Measurements from ENCODE around the gene B3GNT3.

B3GNT3 gene

GRCh38 chr19:17788632-17789031 is 6.3 kb upstream of the B3GNT3 start:
- H3K4me3 ChIP-seq (ENCODE audit: low read depth, low read length): no peak overlapping the region

GRCh38 chr19:17790059-17790780 is 4.7 kb upstream of the B3GNT3 start:
- no peak for DNase-seq (ENCODE audit: low read depth)
- in situ Hi-C loops (cut with HindIII; ENCODE audit: low sequenced_read_pairs): no loop called here
- no peak for TF ChIP-seq CTCF (IDR thresholded peaks at IDR 0.05; ENCODE audit: low read depth, low read length, missing control alignments)
- no peak overlapping the region for H3K4me3 ChIP-seq (ENCODE audit: low read depth, low read length)

More at GRCh38 chr19:17788632-17789031, 6.3 kb upstream of the B3GNT3 start:
- DNase-seq (ENCODE audit: low read depth): no peak
- no peak for TF ChIP-seq CTCF (IDR thresholded peaks at IDR 0.05; ENCODE audit: low read depth, low read length, missing control alignments)
- in situ Hi-C loops (cut with HindIII; ENCODE audit: low sequenced_read_pairs): no loop called here

GRCh38 chr19:17794412-17794730 is 567 bp upstream of the B3GNT3 start:
- H3K4me3 ChIP-seq (ENCODE audit: low read depth, low read length): no peak overlapping the region
- in situ Hi-C loops (cut with HindIII; ENCODE audit: low sequenced_read_pairs): no loop called here

GRCh38 chr19:17795495-17795856 is 538 bp downstream of the B3GNT3 start:
- no peak for TF ChIP-seq CTCF (IDR thresholded peaks at IDR 0.05; ENCODE audit: low read depth, low read length, missing control alignments)
- DNase-seq (ENCODE audit: low read depth): no peak
- H3K4me3 ChIP-seq (ENCODE audit: low read depth, low read length): no peak overlapping the region
- in situ Hi-C loops (cut with HindIII; ENCODE audit: low sequenced_read_pairs): no loop called here

More at GRCh38 chr19:17794412-17794730, 567 bp upstream of the B3GNT3 start:
- no peak for TF ChIP-seq CTCF (IDR thresholded peaks at IDR 0.05; ENCODE audit: low read depth, low read length, missing control alignments)
- DNase-seq (ENCODE audit: low read depth): no peak

GRCh38 chr19:17796013-17796837 is 1.3 kb downstream of the B3GNT3 start:
- TF ChIP-seq CTCF (IDR thresholded peaks at IDR 0.05; ENCODE audit: low read depth, low read length, missing control alignments): no peak
- in situ Hi-C loops (cut with HindIII; ENCODE audit: low sequenced_read_pairs): no loop called here
- H3K4me3 ChIP-seq (ENCODE audit: low read depth, low read length): no peak overlapping the region
- DNase-seq (ENCODE audit: low read depth): no peak

GRCh38 chr19:17796838-17797423 is 2.0 kb downstream of the B3GNT3 start:
- in situ Hi-C loops (cut with HindIII; ENCODE audit: low sequenced_read_pairs): no loop called here
- no peak overlapping the region for H3K4me3 ChIP-seq (ENCODE audit: low read depth, low read length)
- no peak for TF ChIP-seq CTCF (IDR thresholded peaks at IDR 0.05; ENCODE audit: low read depth, low read length, missing control alignments)

More at GRCh38 chr19:17796838-17797423, 2.0 kb downstream of the B3GNT3 start:
- no peak for DNase-seq (ENCODE audit: low read depth)

Data from astrocyte of the cerebellum (primary cell).